Right forelimb (tissue), 1 donor: Measurements from ENCODE around the gene AVPR2.

Experiments used
- DNase-seq: peaks from one replicate; pipeline ENCODE4 v3.0.0-alpha.2; 2018

AVPR2 gene

DNA sequence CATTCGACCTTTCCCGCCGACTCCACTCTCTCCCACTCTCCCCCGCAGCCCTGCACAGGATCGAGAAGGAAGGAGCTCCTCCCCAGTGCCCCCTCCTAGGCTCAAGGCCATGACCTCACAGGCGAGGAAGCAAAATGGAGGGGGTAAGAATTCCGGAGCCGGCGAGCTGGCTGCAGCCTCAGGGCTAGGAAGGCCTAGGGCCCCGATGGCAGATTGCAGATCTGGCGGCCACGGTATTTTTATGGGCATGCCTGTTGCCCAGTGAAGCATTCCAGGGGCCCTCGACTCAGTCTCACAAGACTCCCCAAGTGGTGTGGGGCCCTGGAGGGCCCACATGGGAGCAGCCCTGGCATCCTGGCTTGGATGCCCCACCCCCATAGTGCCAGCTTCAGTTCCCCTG lies 17.6 kb upstream of the AVPR2 start:
- no peak for DNase-seq

DNA sequence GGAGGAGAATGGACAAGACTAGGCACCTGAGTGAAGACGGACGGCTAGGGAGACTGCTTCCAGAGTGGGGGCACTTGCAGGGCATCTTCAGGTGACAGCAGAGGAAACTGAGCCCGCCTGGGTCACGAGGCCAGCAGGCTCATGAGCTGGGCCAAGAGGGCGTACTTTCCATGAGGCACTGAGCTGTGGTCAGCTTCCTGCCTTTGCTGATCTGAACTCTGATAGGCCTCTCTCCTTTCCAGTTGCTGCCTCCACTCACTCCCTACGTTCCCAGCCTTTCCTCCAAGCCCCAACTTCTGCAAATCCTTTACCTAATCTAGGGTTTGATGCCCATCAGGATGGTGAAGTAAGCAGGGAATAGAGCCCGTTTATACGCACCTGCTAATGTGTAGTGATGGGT lies 17.1 kb upstream of the AVPR2 start:
- DNase-seq, result no peak

DNA sequence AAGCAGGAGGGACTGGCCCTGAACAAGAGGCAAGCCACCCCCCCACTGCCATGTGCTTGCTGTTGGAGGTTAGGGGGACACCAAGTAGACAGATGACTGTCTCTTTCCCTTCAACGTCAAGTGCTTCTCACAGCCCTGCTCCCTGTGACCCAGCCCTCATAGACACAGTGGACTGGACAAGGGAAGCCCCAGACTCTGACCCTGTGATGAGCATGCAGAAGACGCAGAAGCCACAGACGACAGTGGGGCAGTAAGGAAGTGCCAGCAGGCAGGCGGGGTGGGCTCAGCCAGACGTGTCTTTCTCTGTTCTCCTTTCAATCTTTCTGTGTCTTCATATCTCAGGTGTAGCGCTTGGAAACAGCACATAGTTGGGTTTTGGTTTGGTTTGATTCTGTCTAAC lies 16.1 kb upstream of the AVPR2 start:
- no peak for DNase-seq

DNA sequence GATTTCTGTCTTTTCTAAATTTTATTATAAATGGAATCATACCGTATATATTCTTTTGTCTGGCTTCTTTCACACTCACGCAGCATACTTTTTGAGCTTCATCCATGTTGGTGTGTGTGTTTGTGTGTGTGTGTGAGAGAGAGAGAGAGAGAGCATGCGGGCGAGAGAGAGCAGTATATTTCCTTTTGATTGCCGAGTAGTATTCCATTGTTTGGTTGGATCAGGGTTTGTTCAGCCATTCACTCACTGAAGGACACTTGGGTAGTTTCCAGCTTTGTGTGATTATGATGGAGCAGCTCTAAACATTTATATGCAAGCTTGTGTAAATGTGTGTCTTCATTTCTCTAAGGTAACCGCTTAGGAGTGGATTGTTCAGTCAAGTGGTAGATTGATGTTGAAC lies 15.3 kb upstream of the AVPR2 start:
- DNase-seq, result no peak

DNA sequence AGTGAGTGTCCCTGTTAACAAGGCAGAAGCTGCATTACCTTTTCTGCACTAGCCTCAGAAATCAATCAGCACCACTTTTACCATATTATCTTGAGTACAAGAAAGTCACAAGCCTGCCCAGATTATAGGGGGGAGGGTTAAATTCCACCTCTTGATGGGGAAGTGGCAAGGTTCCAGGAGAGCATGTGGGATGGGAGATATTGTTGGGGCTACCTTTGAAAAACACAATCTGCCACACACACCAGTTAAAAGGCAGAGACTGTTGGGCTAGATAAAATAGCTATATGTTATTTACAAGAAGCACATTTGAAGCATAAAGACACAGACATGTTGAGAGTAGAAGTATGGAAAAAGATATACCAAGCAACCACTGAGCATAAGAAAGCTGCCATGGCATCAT lies 6.6 kb upstream of the AVPR2 start:
- DNase-seq, result no peak

- peak; percentile 54 for DNase-seq
Observed at GRCh38 chrX:153900831-153901752, 3.4 kb upstream of the AVPR2 start.

DNA sequence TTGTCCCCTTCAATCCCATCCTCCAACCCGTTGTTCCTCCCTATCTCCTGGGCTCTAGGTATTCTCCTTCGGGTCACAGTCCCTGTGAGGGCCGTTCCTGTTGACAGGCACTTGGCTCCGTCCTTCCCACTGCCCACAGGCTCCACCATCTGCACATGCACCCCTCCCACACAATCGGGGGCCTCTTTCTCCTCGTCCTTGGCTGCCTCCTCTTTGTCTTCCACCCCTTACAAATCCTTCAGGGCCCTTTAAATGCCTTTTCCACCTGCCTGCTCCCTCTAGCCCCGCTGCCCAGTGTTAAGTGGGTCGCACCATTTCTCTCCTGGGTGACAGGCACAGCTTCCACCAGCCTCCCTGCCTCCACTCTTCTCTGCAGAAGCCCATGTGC lies 2.7 kb upstream of the AVPR2 start:
- DNase-seq, result no peak

DNA sequence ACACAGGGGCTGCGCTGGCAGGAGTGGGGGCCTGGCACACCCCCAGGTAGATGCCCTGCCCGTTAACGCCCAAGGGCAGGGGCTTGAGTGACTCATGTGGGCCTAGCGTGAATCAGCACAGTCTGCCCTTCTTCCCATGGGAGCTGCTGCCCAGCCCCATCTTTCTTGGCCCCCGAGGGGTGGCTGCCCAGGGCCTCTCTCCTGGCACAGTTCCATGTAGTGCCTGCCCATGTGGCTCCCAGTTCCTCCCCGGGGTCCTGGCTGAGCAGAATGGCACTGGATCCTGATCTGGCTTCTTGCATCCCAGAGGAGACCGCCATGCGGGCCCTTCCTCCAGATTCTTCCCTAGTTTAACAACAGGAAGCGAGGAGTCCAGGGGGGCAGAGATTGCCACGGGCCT lies 2.1 kb upstream of the AVPR2 start:
- no peak for DNase-seq

- DNase-seq, result no peak
Observed at GRCh38 chrX:153903238-153903980, 1.1 kb upstream of the AVPR2 start.

GRCh38 chrX:153905481-153906095 lies 1.1 kb downstream of the AVPR2 start:
- no peak for DNase-seq

- no peak for DNase-seq
Observed at GRCh38 chrX:153906126-153906917, 1.8 kb downstream of the AVPR2 start.

DNA sequence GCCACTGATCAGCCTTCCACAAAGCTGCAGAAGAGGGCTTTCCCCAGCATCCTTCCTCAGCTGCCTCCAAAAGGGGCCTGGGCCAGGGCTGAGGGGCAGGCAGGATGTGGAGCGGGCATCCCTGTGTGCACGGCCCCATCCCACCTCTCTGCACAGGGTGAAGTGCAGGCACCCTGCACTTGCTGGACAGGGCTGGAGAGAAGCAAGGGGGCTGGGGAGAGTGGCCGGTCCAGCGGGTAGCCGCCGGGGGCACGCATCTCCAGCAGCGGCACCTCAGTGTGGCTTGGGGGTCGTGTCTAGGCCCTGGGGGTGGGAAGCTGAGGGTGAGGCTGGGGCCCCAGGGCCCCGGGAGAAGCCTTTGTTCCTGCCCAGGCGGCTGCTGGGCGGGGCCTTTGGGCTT lies 3.0 kb downstream of the AVPR2 start:
- no peak for DNase-seq

DNA sequence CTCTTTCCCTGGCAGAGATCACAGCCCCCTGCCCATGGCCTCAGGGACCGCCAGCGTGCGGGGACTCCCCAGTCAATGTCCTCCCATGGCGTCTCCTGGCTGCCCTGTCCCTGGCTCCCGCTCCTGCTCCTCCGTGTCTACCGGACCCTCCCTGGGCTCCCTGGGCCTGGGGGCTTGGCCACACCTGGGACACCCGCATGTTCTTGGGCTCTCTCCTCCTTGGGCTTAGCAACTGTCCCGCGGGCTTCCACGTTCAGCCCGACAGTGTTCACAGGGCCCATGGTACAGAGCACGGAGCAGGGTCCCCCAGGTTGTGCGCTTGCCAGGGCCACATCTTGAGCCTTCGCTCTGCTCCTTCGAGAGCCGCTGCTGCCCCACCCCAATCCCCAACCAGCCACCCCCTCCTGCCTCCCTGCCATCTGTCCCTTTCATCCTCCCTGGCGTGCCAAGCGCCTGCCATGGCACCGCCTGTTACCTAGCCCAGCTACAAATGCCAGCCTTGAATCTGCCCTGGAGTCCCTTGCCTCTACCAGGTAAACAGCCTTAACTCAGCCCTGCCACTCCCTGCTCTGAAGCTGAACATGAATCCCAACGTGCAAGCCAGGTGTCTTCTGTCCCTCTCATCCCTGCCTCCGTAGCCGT lies 3.9 kb downstream of the AVPR2 start:
- DNase-seq, result no peak

- no peak for DNase-seq
Observed at GRCh38 chrX:153909024-153909979, 4.8 kb downstream of the AVPR2 start.

DNA sequence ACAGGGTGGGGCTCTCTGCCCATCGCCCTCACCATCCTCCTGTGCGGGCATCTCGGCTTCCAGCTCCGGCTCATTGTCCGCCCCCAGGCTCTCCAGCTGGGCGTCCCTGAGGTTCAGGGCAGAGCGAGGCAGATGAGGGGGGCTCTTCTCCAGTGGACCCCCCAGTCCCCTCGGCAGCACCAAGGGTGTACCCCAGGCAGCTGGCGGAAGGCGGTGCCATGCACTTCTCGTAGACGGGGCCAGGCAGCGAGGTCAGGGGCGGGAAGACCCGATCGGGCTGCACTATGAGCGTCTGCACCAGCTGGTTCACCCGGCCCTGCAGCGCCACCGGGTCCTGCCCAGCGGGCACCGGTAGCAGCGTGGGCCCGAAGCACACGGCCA lies 5.5 kb downstream of the AVPR2 start:
- DNase-seq, result no peak

GRCh38 chrX:153910446-153910845 lies 6.0 kb downstream of the AVPR2 start:
- DNase-seq, result no peak

DNA sequence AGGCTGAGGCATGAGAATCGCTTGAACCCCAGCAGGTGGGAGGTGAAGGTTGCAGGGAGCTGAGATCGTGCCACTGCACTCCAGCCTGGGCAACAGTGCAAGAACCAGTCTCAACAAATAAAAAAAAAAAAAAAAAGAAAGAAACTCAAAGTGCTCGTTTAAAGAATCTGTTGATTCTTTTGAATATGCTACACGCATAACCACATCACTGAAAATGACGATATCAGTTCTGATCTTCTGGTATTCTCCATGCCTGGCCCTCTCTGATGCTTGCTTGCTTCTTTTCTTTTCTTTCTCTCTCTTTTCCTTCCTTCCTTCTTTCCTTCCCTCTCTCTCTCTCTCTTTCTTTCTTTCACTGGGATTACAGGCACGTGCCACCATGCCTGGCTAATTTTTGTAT lies 7.3 kb downstream of the AVPR2 start:
- no peak for DNase-seq

- DNase-seq, result no peak
Observed at GRCh38 chrX:153913211-153913610, 8.7 kb downstream of the AVPR2 start.

DNA sequence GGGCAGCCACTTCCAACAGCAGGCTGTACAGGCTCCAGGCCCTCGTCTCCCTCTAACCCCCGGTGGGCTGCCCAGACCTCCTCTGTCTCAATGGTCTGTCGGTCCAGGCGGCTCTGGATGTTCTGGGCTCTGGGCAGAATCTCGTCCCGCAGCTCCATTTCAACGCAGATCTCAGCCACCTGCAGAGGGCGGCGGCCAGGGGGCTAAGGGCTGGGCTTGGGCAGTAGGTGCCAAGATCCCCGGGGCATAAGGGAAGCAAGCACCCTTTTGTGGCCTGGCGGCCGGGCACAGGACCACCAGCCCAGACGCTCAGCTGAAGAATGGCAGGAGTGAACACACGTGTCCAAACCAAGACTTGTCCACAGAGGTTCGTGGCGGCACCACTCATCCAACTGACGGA lies 9.2 kb downstream of the AVPR2 start:
- no peak for DNase-seq

- DNase-seq, result no peak
Observed at GRCh38 chrX:153917869-153918268, 13.4 kb downstream of the AVPR2 start.

GRCh38 chrX:153919281-153919680 lies 14.8 kb downstream of the AVPR2 start:
- peak; percentile 6 for DNase-seq
